HG03039 (cell line): ENCODE results near the gene RAMP3.

Source experiments
- ATAC-seq: cut with Tn5 transposase; IDR thresholded peaks from one replicate; pipeline ENCODE4 v1.9.1; 2021; ENCODE audit warnings: mild to moderate bottlenecking, moderate library complexity; ENCODE audit not compliant: unreplicated experiment

RAMP3 gene

DNA sequence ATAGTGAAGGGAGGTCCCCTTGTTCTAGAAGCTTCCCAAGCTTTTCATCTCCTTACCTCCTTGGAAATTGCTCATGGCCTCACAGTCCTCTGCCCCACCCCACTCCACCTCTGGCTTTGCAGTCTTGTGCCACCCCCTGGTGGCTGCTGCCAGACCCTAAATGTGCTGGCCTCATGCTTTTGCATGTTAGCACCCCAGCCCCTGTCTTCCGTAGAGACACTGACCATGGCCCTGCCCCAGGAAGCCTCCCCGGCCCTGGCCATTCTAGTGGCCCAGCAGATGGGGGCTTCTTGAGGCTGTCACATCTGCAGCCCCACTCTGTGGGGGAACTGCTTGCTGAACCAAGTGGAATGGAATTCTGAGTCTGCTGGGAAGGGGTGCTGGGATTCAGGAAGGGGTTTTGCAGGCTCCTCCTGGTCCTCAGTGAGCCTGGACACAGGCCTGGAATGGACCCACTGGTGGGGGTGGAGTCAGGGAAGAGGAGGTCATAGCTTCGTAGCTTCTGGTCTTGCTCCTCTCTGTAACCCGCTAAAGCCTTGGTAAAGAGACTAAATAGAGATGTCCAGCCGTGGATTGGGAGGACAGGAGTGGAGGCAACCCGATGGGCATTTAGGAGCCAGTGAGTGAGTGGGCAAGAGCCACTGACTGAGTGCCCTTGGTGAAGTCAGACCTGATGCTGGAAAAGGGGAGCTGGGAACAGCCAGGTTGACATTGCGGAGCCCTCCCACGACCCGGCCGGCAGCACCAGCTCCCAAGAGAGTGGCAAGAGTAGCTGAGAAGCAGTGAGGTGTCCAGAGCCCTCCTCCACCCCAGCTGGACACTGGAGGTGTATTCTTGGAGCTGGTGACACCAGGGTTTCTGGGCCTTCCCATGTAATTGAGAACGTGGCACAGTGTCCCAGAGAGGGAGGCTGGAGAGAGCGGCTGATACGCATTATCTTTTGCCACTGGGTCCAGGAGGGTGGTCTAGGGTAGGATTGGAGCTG is 20.9 kb downstream of the RAMP3 start:
- ATAC-seq: no peak

DNA sequence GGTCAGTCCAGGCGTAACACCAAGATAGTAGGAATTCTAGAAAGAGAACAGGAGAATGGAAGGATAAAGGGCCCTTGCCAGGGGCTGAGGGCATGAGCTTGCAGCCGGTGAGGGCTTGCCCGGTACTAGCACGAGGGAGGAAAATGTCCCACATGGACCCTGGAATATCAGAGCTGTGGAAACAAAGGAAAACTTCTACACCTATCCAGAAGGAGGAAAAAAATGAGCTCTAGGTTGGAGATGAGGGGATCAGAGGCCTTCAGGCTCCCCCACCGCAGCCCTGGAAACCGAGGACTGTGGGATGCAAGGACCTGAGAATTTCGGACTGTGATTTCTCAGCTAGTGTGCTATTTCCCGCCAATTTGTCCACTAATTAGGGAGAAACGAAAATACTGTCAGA is 22.1 kb downstream of the RAMP3 start:
- no peak for ATAC-seq

DNA sequence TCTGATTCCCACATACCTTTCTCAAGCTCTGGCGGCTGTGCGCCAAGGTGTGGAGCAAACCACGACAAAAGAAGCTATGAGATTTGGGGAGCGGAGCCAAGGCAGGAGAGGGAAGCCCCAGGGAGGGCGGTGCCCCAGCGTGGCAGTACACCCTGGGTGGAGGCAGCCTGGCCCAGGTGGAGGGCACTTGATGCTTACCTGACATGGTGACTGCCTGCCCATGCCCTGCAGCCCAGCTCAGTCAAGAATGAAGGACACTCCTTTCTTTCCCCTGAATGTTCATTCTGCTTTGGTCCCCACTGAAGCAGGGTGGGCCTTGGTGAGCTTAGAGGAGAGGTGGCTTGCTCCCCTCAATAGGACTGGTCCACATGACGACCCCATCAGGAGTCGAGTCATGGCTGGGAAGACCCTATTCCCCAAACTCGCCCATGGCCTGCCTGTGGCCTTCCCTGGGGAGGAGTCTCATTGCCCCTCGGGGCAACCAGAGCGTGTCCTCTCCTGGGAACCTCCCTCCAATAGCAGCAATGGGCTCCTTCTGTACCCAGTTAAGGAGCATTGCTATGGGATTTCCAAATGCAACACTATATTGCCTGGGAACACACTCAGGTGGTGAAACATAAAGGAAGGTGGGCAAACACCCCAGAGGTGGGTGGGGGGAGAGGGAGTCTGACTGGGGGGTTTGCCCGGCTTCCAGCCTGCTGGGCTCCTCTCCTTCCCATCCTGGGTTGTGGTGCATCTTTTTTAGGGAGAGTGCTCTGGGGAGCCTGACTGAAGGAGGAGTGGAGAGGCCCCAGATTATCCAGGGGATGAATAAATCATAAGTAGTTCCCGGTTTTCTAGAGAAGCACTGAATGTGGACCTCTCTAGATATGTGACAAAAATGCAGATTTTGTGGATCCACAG is 22.7 kb downstream of the RAMP3 start:
- ATAC-seq: no peak

DNA sequence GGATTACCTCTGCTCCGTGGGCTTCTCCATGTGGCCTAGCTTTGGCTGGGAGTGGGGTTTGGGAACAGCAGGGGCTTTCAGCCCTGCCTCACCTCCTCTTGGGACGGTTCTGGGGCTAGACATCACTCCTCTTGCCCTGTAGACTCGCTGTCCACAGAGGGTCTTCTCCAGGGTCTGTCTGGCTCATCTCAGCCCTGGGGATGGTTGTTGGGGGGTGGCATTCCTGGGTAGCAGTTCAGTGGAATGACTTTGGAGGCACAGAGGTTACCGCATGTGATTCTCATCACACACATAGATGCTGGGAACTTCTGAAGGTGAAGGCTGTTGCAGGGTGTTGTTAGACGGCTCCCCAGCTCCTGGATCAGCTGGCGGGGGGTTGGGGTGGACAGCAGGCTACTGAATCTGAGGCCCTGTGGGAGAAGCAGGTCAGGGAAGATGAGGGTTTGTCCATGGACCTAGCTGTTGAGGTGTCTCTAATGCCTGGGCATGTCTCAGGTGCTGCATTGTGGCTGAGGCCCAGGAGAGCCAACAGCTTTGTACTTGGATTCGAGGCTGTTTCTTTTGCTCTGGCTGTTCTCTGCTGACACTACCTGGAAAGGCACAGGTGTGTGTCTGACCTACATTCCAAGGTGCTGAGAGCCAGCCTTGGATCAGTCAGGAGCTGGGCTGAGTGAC is 23.8 kb downstream of the RAMP3 start:
- no peak for ATAC-seq

DNA sequence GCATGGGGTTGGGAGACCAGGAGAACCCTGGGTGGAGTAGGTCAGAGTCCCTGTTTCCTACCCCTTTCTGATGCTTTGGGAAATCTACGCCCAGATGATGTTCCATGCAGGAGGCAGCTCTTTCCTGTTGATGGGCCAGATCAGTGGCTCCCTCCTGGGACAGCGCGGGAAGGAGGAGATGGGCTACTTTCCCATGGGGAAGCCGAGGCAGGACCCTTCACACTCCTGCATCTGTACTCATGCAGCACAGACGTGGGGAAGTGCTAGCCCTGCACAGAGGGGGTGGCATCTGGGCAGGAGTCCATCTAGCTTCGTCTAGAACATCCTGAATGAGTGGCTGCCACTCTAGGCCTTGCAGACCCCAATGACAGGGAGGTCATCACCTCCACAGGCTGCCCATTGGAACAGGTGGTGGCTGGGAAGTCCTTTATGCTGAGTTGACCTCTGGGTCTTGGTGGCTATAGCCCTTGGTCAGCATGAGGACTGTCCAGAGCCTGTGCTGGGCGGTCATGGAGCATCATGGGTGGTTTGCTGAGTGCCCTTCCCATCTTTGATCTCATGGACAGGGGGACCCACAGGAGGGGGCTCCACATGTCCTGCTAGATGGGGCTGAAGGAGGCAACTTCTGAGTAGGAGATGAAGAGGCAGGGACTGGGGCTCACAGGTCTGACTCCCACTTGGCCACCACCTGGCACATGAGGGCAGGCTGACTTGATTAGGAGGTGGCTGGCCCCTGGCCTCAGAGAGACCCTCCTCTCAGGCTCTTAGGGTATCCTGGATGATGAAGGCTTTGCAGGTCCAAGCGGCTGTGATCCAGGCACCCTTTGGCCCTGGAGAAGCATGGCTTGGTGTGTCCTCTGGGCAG is 24.6 kb downstream of the RAMP3 start:
- no peak for ATAC-seq

DNA sequence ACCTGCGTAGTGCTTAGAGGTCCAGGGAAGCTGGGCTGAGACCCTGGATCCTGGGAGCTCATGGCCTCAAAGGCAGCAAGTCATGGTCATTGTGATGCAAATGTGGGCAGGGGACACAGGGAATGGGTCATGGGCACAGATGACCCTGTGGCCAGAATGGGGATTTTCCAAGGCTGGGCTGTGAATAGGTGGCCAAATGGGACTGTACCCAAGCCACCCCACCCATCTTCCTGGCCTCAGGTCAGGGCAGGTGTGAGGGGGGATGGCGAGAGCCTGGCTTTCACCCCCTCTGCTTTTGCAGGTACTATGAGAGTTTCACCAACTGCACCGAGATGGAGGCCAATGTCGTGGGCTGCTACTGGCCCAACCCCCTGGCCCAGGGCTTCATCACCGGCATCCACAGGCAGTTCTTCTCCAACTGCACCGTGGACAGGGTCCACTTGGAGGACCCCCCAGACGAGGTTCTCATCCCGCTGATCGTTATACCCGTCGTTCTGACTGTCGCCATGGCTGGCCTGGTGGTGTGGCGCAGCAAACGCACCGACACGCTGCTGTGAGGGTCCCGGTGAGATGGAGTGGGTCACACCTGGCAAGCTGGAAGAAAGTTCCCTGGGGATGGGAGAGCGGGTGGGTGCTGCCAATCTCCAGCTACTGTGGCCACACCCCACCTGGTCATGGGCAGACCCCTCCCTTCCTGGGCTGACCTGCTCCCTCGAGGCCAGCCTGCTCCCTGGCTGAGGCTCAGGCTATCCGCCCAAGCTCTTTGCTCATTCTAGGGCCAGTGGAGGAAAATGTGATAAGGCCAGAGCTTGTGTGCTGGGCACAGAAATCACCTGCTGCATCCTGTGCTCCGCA is 25.5 kb downstream of the RAMP3 start:
- ATAC-seq: no peak

DNA sequence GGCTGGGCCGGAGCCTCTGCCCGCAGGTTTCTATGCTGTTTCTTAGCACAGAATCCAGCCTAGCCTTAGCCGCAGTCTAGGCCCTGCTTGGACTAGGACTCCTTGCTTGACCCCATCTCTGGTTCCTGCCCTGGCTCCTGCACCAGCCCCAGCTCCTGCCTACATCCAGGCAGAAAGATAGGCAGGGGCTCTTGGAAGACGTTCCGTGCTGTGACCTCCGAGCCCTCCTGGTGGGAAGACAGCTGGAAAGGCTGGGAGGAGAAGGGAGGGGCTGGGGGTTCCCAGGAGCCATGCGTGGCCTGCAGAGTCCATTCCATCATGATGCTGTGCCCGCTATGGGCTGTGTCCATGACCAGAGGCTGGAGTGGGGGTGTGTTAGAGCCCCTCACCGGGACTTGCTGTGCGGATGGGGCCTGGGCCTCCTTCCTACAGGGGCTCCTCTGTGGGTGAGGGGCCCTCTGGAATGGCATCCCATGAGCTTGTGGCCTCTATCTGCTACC is 26.2 kb downstream of the RAMP3 start:
- no peak for ATAC-seq

DNA sequence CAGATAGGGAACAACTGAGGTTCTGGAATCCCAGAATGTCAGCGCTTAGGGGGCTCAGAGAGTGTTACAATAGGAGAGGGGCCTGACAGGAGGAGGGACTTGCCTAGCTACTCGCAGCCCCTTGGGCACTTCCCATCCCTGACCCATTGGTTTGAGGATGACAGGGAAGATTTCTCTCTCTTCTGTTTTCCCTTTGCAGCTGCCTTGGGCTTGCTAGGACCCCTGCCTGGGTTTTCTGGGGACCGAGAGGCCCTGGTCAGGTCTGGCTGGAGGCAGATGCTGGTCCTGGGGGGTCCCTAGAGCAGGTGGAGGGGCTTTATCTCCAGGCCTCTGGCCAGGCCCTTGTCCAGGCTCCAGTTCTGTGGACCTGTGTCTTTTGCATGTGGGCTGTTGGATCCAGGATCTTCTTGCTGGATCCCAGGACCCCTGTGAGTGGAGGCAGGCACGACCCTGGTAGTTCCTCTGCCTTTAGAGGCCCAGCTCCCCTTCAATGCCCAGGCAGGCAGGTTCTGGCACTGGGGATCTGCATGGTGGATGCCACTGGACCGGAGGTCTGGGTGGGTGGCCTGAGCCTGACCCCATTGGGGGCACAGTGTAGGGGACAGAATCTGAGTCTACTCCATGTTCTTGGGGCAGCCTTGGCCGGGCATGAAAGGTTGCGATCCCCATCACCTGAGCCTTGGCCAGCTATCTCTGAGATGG is 26.9 kb downstream of the RAMP3 start:
- ATAC-seq: no peak

DNA sequence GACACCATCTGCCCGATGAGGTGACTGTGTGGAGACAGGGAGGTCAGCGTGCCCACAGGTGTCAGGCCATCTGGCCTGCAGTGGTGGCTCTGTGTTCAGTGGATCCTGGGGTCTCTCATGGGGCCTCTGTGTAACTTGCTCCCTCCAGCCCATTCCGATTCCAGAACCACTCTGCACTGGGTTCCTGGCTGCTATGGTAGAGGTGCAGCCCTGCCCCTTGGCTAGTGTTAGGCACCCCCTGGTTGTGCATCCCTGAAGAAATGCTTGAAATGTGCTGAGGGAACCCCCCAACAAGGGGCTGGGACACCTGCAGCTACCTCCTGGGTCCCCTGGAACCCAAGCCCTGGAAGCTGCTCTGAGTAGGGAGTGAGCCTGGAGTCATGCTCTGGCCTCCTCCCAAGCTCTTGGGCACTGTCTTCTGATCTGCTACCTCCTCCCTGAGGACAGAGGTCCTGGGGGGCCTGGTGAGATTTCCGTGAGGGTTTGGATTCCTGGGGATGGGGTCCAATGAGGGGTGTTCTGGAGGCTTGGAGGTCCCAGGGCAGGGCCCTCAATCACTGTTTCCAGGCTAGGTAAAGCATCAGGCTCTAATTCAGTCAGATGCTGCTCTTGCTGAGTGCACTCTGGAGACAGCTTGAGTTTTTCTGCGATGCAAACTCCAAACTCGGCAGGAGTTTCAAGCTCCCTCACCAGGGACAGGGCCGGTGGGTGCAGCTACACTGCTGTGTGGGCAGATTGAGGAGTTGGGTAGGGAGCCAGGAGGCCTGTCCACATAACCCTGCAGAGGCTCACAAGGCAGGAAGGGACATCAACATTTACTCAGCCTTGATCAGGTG is 27.7 kb downstream of the RAMP3 start:
- no peak for ATAC-seq

DNA sequence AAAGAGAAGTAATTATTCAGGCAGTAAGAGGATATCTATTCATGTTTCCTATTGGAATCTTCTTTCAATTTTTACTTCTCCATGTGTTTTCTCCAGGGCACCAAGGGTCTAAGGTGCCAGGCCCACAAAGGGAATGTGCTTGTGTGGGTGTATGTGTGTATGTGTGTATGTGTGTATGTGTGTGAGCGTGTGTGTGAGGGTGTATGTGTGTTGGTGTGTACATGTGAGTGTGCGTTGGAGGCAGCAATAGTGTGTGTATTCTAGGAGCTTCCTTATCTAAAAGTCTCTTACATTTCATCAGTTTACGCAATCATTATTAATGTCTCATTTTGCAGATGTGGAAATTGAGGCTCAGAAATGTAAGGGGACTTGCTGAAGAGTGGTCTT is 28.3 kb downstream of the RAMP3 start:
- no peak for ATAC-seq

DNA sequence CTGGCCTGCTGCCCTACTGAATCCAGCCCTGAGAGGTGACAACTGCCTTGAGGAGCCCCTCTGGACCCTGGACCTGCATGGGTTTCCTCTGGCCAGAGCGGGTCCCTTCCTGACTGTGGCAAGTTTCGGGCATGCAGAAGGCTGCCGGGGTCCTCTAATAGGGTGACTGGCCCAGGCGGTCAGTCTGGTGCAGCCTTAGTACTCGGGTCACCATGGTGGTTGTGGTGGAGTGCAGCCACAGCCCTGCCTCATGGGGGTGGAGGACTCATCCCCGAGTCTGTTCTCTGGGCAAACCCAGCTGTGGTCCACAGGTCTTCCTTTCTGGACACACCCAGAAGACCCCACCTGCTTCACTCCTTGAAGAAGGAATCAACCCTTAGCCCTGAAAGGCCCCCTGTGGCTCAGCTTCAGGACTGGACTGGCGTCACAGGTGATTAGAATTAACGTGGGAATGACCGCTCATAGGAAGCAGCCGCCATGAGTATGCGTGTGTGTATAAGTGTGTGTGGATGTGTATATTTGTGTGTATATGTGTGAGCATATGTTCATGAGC is 28.7 kb downstream of the RAMP3 start:
- ATAC-seq: no peak

DNA sequence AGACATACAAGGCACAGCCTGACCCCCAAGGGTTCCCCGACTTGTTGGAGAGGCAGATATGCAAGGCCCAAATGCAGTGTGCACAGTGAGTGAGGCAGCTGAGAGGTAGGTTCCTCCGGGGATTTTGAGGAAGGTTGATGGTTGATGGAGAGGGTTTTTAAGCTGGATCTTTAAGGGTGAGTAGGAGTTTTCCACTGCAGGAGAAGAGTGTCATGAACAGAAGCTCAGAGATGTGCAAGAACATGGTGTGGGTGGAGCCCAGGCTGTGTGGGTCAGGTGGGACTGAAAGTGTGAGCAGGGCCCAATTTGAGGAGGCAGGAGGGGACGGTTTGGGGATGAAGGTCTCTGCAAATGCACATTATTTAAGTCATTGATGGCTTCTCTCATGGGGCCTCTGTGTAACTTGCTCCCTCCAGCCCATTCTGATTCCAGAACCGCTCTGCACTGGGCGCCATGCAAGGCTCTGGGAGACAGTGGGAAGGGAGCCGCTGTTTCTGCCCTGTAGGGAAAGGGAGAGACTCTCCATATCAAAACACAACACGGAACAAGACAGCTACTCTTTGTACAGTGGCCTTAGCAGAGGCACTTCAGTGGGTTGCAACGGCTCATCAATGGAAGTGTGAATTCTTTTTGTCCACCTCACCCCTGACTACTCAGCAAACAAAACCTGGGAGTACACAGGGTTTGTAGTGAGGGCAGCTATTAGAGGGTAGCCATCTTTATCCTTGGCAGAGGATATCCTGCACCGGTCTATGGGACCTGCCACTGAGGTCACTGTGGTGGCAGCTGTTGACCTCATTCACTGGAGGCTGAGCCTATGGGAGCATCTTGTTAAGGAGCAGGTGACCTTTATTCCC is 29.7 kb downstream of the RAMP3 start:
- ATAC-seq: no peak

DNA sequence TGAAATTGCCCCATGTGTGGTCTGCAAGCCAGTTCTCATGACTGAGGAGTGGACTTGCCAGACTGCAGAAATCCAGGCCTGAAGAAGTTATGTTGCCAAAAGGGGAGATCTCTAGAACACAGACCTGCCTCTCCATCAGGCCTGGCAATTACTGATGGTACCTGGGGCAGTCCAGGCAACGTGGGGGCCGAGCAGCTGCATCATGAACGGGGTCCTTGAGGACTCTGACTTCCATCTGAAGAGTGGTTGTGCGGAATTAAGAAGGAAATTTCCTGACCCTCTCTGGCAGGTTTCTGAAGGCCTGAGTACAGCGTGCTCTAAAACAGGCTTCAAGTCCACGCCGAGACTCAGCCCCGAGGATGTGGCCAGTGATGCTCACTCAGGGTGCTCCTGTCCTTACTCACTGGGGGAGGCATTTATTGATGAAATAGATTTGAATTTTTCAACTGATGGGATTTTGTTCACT is 30.4 kb downstream of the RAMP3 start:
- no peak for ATAC-seq

DNA sequence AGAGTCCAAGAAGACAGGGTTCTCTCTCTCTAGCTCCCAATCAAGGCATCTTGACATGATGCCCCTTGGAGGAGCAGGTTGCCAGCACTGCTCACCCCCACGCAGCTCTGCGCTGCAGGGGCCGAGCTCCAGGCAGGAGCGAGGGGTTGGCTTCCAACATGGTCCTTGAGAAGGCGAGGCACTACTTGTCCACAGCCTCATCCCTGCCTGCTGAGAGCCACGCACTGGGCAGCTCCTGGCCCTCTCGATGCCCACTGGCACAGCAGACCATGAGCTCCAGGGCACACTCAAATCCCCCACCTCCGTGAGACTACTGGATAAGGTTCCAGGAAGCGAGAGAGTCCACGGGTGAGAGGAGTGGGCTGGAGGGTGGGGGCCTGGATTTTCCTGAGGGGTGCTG is 31.1 kb downstream of the RAMP3 start:
- no peak for ATAC-seq

DNA sequence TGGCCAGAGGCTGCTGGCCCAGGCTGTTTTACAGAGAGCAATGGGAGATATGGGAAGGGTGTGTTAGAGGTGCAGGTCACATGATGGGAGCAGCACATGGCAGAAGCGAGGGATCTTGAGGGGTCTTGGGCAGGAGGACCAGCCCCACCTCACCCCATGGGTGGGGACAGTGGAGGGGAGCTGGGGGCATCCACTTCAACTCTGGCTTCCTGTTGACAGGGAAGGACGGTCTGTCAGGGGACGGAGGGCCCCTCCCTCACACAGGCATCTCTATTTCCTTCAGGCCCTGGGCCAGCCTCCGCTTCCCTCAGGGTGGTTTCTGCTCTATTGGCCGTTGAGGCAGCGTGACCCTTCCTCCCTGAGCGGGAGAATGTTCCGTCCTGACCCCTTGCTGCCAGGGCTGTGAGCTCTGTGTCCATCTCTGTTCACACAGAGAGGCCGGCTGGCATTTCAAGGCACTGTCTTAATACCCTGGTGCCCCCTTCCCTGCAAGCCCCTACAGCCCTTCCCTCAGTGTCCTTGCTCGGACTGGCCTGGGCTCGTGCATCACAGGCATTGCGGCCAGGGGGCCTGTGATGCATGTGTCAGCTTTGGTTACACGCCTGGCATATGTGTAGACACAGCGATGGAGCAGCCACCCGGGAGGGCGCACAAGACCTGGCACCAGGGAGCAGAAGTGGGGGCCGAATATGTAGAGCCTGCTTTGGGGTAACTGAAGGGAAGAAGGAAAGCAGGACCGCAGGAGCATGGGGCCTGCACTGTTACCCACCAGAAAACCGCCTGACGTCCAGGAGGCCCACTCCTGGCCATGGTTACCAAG is 31.8 kb downstream of the RAMP3 start:
- ATAC-seq: no peak
